ENCODE measurements around the gene CHMP1A.
"Not testable (repeated sequence)": the region's sequence is repeated elsewhere in the genome, so short reads cannot be mapped to it uniquely, and the experiment has no call there.

CHMP1A gene

DNA sequence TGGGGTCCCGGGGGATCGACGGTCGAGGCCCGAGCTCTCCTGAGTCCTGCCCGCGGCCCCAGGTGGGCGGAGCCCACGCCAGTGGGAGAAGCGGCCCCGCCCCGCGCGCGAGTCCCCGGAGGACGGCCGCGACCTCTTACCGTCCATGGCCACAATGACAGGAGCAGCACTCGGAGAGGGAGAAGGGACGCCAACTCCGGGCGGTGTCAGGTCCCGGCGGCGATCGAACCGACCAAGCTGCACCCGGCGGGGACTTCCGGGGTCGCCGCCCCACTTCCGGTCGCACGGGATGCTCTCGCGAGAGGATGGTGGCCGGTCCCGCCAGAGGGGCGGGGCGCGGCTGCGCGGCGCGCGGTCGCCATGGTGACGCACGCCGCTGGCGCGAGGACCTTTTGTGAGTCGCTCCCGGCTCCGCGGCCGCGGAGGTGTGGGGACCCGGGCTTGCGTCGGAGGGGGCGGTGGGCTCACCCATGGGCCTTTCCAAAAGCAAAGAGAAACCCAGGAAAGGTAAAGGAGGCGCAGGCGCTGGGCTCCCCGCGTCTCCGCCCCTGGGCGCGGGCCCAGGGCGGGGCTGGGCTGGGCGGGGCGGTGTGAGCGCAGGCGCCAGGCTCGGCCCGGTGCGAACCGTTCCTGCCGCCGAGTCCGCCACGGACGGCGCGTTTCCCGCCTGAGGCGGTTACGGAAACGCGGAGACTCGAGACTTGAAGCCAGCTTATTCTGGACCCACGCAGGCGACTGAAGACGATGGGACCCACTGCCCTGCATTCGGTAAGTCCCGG, at the start of gene CHMP1A, which contains the start of gene SPATA33:
TSS of gene CHMP1A (minus strand) at position 267 of the 779 bp plus-strand sequence. CDS start at position 147, 120 bp downstream.
TSS of gene SPATA33 (plus strand) at position 395 of the 779 bp plus-strand sequence. CDS start at position 471, 76 bp downstream.
- peak; percentile 43 to 92 for DNase-seq

DNA sequence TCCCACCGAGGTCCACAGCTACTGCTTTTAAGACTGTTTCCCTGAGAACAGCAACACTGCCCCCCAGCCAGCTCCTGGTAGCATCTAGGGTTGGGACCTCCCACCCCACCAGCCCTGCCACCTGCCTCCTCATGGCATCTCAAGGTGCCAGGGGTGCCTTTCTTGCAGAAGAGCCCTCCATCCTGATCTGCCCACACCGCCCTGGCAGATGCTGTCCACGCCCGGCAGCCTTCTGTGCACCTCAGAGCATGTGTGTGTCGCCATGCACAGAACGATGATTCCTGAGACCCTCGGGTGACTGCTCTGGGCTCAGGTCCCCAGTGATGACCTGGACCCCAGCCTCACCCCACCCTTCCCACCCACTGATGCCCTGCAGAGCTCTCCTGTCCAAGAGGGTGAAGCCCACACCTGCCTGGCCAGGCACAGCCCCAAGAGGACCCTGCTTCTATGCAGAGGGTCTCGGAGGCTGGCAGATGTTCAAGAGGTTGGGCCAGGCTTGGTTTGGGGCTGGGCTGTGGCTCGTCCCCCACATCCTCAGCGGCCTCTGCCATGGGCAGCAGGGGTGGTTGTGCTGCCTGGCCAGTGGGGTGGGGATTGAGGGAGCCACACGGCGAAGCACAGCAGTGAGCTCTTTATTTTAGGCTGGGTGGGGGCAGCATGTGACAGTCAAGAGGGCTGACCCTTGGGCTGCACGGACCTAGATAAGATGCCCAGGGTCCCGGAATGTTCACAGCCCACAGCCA, 49.2 kb upstream of the CHMP1A start:
- no peak for DNase-seq

DNA sequence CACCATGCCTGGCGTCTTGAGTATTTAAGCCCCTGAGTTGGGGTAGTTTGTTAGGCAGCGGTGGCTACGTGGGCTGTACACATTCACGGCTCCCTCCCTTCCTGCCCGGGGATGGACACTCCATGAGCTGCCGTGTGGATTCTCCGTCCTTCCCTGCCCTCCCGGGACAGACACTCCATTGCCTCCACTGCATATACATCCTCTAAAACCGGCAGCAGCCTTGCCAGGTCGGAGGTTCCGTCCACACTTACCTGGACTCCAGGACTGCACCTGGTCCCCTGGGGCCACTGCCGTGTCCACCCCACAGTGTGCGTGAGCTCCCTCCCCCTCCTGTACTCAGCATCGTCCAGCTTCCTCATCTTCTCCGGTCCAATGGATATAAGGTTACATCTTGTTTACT, 47.5 kb upstream of the CHMP1A start:
- DNase-seq = no peak

DNA sequence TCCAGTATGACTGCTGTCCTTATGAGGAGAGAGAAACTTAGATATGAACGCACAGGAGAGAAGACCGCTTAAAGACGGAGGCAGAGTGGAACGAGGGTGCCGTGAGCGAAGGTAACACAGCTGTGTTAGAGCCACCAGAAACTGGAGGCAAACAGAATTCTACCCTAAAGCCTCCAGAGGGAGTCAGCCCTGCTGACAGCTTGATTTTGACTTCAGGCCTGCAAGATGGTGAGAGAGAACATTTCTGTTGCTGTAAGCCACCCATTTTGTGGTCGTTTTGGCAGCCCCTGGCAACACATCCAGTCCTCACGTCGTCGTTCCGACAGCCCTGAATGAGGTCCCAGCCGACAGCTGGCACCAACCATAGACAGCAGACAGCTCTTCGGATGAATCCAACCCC, 46.8 kb upstream of the CHMP1A start:
- no peak for DNase-seq

DNA sequence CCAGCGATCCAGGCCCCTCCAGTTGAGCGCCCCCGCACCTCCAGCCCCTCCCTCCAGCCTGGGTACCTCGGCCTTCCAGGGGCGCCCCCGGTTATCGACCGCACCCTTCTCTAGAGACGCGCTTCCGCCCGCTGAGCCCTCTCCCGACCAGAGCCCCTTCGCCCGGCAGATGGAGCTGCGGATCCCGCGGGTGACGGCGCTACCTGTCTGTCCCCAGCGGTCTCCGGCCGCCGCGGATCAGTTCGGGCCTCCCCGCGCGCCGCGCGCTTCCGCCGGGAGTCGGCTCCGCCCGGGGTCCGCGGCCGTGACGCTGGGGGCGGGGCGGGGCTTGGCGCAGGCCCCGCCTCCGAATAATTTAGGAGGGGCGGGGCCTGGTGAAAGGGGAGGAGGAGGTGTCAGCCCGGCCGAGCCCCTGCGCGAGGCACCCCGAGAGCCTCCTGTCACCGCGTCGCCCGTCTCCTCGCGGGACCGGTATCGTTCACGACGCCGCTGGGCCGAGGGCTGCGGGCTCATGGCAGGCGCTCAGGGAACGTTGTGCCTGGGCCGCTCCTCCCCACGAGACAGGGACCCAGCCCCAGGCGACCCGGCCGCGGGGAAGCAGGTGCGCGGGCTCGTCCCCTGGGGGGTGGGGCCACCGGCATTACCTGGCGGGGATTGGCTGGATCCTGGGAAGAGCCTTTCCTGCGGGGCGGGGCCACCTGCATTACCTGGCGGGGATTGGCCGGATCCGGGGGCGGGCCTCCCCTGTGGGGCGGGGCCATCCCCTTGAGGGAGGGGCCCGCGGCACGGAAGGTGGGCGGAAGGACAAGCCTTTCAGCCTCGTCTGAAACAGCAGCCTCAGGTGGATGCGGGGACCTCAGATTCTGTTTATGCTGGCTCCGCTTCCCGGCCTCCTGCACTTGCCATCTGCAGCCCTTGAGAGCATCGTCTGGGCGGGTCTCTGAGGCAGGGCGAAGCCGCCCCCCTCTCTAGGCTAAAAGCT, 44.2 kb upstream of the CHMP1A start, which contains the start of gene SPATA2L:
TSS of gene SPATA2L (minus strand) at position 281 of the 982 bp plus-strand sequence. CDS start 473 bp downstream, outside the sequence.
- DNase-seq = peak; percentile 58 to 95

DNA sequence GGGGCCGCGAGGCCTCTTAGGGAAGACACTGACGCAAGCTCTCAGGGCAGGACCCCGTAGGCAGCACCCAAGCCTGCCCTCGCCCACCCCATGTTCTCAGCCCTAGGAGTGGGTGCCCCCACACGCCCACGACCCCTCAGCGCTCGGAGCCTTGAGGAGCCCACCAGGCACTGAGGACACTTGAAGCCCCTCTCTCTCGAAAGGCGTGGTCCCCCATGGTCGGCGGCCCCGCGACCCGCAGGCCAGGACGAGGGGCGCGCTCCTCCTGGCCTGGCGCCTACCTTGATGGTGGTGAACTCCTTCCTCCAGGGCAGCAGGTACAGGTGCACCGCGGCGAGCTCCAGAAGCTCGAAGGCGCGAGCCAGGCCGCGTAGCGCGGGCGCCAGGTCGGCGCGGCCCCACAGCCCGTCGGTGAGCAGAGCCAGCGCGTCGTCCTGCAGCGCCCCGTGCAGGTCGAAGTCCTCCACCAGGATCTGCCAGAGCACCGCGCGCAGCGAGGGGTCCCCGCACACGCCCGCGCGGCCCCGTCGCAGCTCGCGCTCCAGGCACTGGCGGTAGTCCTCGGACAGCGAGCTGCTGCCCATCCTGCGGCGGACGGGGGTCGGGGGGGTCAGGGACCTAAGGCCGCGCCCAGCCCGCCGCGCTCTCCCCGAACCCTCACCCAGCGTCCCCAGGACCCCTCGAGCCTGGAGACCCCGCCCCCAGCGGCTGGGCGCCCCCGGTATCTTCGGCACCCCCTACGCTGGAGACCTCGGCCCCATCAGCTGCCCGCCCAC, 43.3 kb upstream of the CHMP1A start:
- DNase-seq = no peak

DNA sequence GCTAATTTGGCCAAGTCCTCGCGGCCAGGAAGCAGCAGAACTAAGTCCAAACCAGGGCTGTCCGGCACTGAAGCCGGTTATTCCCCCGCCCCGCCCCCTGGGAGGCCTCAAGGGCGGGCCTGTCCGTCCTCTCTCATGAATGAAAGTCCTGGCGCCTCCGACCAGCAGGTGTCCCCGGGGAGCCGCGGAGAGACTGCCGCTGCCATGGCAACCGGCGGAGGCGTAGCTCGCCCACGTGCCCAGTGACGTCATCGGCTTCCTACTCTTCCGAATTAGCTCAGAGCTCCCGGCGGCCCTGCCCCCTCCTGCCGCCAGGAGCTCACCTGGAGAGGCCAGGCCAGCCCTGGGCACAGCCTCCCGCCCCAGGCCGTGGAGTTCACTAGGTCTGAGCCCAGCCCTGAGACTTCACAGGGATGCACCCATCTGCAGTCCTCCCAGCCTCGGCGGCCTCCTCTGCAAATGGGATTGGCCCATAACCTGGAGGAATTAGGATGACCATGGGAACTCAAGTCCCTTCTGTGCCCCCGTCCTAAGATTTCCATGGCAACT, 42.7 kb upstream of the CHMP1A start:
- peak; percentile 86 to 88 for DNase-seq

DNA sequence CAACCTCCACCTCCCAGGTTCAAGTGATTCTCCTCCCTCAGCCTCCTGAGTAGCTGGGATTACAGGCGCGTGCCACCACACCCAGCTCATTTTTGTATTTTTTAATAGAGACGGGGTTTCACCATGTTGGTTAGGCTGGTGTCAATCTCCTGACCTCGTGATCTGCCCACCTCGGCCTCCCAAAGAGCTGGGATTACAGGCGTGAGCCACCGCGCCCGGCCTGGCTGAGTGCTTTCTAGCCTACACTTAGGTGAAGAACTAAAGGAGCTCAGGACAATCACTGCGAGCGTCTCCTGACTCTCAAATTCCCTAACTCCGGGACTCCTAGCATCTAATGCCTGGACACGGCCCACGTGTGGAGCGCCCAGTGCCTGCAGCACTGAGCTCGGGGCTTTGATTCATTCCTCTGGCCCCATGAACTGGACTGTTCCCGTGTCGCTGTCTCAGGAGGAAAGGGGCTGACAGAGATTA, 42.2 kb upstream of the CHMP1A start:
- DNase-seq = not testable (repeated sequence)

DNA sequence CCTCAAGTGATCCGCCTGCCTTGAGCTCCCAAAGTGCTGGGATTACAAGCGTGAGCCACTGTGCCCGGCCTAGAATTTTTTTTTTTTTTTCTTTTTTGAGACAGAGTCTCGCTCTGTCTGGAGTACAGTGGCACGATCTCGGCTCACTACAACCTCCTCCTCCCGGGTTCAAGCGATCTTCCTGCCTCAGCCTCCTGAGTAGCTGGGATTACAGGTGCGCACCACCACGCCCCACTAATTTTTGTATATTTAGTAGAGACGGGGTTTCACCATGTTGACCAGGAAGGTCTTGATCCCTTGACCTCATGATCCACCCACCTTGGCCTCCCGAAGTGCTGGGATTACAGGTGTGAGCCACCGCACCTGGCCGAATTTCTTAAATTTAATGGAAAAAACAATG, 41.2 kb upstream of the CHMP1A start:
- DNase-seq = not testable (repeated sequence)

DNA sequence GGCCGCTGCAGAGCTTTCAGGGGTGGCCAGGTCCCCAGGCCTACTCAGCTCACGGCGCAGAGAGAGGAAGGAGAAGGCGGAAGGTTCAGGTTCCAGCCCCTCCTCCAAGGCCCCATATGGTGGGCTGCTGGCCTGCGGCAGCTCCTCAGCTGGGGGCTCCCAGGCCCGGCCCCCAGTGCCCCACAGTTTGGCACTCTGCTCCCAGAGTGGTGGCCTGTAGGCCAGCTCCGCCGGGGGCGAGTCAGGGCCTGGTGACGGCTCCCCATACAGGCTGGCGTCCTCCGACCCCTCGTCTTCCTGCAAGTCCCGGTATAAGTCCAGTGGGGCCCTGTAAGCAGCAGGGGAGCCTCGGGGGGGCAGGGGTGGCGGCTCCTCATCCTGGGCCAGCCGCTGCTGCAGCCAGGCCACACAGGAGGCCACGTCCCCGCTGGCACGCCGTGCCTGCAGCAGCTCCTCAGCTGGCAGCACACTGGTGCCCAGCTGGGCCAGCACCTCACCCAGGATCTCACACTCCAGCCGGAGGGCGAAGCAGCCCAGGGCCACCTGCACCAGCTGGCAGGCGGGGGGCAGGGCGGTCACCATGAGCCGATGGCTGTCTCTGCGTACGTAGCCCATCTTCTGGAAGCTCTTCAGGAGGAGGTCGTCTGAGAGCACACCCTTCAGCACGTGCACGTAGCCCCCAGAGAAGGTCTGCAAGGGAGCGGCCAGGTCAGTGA, 40.3 kb upstream of the CHMP1A start:
- DNase-seq = no peak

DNA sequence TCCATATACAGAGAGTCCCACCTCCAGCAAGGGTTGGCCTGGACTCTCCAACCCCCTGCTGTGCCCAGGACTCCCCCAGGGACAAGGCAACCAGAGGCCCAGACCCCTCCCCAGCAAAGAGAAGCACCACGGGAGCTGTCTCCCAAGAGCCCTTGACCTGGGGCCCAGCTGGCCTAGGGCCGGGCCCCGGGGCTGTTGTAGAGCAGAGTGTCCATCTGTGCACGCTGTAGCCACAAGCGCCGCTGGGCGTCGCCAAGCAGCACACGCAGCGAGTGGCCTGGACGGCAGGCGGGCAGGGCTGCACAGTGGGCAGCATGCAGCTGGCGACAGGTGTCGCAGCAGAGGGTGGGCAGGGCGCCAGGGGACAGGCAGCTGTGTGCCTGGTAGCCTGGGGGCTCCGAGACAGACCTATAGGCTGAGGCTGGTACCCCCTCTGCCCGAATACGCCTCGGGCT, 39.7 kb upstream of the CHMP1A start:
- DNase-seq = no peak

DNA sequence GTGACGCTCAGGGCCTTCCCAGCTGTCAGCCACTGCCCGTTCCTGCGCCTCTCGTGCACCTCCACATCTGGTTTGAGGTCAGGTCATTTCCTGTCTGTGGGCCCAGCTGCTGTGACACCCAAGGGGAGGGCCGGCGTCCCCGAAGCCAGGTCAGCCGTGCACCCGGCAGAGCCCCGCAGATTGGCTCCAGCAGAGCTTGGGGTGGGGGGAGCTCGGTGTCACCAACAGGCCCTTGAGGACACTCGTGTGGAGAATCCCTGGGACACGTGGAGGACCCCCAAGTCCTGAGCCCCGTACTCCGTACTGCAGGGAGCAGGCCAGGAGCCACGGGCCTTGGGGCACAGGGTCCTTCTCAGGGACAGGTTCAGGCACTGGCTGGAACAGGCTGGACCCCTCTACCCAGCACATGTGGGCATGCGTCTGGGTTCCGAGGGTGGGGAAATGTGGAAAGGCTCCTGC, 39.2 kb upstream of the CHMP1A start:
- DNase-seq = no peak

DNA sequence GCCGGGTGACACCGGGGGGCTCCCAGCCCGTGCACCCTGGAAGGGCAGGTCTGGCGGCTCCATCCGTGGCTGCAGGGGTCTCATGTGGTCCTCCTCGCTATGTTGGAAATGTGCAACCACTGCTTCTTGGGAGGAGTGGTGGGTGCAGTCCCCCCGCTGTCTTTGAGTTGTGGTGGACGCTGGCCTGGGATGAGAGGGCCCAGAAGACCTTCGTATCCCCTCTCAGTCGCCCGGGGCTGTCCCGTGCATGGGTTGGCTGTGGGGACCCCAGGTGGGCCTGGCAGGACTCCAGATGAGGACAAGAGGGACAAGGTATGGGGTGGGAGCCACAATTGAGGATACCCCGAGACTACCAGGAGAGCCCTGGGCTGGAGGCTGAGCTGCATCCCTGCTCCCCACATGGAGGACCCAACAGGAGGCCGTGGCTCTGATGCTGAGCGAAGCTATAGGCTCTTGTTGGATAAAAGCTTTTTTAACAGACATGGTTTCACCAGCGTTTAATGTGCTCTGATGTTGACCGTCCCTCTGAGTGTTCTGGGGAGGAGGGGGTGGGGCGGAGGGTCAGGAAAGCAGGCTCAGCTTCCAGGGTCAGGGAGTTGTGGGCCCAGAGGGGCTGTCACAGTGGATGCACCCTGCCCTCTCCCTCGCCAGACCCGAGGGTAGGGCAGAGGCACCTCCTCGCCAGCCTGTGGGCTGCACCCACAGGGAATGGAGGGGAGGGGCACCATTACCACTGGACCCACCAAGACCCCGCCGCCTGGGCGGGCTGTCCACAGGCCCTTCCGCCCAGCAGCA, 38.6 kb upstream of the CHMP1A start:
- no peak for DNase-seq

DNA sequence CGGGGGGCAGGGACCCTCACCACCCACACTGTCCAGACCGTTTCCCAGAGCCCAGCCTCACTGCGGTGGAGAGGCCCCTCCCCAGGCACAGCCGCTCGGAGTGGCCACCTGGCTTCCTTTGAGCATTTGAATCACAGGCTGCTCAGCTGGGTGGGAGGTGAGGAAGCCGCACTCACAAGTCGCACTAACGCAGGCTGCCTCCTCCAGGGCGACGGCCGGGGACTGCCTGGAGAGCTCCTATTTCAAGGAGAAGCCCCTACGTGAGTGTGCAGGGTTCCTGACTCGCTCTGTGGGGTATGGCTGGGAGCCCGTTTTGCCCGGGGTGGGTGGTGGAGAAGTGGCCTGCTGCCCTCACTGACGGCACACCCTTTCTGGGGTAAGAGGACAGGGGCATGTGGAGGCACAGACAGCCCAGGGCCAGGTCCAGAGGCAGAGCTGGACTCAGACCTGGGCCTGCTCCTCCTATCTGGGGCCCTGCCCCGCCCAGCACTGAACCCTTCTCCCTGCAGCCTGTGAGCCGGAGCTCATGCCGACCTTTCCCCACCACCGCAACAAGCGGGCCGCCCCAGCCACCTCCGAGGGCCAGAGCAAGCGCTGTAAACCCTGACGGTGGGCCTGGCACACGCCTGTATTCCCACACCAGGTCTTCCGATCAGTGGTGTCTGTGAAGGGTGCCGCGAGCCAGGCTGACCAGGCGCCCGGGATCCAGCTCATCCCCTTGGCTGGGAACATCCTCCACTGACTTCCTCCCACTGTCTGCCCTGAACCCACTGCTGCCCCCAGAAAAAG, 37.8 kb upstream of the CHMP1A start:
- DNase-seq = no peak

DNA sequence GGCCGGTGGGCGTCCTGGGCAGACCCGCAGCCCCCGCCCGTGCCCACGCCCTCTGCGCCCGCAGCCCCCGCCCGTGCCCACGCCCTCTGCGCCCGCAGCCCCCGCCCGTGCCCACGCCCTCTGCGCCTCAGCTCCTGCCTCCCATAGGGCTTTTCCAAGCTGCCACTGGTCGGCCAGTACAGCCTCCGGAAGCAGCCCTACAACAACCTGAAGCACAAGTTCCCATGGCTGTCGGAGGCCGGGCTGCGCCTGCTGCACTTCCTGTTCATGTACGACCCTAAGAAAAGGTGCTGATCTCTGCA, 37.2 kb upstream of the CHMP1A start:
- DNase-seq = not testable (repeated sequence)

DNA sequence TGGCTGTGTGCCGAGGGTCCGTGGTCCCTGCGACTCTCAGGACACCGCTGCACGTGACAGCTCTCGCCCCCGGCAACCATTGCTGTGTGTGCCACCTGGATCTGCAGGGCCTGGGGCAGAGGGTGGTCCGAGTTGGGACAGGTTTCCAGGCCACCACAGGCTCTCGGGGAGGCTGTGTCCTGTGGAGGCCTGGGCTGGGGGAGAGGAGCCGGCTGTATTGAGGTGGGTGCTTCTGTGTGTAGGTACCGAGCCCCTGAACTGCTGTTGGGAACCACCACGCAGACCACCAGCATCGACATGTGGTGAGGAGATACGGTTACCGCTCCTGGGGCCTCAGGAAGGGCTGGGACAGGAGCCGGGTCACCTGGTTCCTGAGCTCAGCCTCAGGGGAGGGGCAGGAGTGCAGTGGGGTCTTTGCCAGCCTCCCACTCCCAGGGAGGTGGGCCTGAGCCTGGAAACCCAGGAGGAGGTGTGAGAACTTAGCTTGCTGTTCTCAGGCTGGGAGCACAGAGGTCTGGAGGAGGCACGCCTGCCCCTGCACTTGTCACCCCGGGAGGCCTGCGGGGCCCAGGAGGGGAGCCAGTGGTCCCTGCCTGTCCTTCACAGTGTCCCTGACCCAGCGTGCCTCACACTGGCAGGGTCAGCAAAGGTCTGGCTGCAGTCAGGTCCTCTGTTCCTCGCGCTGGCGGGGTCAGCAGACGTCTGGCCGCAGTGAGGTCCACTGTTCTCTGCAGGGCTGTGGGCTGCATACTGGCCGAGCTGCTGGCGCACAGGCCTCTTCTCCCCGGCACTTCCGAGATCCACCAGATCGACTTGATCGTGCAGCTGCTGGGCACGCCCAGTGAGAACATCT, 36.6 kb upstream of the CHMP1A start:
- DNase-seq = no peak

DNA sequence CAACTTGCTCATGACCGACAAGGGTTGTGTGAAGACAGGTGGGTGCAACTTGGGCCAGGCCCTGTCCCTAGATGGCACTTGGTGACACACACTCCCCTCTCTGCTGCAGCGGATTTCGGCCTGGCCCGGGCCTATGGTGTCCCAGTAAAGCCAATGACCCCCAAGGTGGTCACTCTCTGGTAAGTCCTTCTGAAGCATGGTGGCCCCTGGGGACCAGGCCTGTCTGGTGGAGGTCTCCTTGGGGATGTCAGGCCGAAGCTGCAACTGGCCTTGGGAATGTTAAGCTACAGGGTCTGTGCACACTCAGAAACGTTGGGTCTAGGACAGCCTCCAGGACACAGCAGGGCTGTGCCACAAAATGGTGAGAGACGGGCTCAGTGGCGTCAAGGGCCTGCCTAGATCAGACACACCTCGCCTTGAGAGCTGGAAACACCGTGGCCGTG, 35.8 kb upstream of the CHMP1A start:
- DNase-seq = no peak

DNA sequence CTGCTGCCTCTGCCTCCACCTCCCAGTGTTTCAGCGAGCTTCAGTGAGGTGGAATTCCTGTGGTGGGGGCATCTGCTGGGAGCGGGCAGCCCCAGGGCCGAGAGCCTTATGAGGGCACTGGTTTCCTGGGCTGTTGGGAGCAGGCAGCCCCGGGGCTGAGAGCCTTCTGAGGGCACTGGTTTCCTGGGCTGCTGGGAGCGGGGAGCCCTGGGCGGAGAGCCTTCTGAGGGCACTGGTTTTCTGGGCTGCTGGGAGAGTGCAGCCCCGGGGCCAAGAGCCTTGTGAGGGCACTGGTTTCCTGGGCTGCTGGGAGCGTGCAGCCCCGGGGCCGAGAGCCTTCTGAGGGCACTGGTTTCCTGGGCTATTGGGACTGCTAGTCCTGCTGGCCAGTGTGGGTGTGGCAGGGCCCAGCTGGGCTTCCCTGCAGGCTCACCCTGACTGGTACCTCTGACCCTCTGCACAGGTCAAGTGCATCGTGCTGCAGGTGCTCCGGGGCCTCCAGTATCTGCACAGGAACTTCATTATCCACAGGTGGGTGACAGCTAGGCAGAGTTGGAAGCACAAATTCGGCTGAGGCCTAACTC, 34.6 kb upstream of the CHMP1A start:
- no peak for DNase-seq

Data from bone marrow (tissue), 2 donors.